ENCODE results near the gene NKAIN1. TPM values are rescaled to one million over a fixed set of nuclear protein-coding genes. Genes with fewer than 3 reads are reported as not detected.

The NKAIN1 gene
- total RNA-seq, 2 donors from 2014 or later = not detected

DNA sequence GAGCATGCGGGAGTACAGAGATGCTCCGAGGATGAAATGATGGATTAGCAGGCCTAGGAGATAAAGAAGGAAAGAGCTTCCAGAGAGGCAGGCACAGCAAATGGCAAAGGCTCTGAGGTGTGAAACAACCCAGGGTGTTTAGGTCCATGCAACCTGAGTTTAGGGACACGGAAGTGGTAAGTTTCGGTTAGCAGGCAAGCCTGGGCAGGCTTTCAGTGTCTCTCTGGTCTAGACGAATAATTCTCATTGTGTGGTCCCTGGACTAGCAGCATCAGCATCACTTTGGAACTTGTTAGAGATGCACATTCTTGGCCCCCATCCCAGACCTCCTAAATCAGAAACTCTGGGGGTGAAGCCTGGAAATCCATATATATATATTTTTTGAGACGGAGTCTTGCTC is 18.6 kb downstream of the NKAIN1 start:
- Histone ChIP-seq H3K27me3 (no peaks in the 10 kb centered on the region), H3K4me3 (no peak overlapping the region), H3K36me3 (no peaks in the 10 kb centered on the region), H3K9me3 (no peaks in the 10 kb centered on the region), H3K4me1 (peaks cover 0 to 4% of the 10 kb centered on the region in 2 donors), H3K27ac (no peak overlapping the region)
- DNase-seq (ENCODE audit: low spot score) = no peak
- TF ChIP-seq, protein P1, sequence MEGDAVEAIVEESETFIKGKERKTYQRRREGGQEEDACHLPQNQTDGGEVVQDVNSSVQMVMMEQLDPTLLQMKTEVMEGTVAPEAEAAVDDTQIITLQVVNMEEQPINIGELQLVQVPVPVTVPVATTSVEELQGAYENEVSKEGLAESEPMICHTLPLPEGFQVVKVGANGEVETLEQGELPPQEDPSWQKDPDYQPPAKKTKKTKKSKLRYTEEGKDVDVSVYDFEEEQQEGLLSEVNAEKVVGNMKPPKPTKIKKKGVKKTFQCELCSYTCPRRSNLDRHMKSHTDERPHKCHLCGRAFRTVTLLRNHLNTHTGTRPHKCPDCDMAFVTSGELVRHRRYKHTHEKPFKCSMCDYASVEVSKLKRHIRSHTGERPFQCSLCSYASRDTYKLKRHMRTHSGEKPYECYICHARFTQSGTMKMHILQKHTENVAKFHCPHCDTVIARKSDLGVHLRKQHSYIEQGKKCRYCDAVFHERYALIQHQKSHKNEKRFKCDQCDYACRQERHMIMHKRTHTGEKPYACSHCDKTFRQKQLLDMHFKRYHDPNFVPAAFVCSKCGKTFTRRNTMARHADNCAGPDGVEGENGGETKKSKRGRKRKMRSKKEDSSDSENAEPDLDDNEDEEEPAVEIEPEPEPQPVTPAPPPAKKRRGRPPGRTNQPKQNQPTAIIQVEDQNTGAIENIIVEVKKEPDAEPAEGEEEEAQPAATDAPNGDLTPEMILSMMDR (IDR thresholded peaks at IDR 0.05) = no peak

GRCh38 chr1:31219489-31219888 is 20.2 kb downstream of the NKAIN1 start:
- H3K36me3 ChIP-seq = no peaks in the 10 kb centered on the region
- peaks cover 0 to 8% of the 10 kb centered on the region in 2 donors for H3K4me1 ChIP-seq
- TF ChIP-seq, protein P1 (IDR thresholded peaks at IDR 0.05) = no peak
- H3K27me3 ChIP-seq = no peaks in the 10 kb centered on the region
- H3K9me3 ChIP-seq = no peaks in the 10 kb centered on the region
- H3K4me3 ChIP-seq = no peak overlapping the region
- H3K27ac ChIP-seq = no peak overlapping the region
- DNase-seq (ENCODE audit: low spot score) = no peak

DNA sequence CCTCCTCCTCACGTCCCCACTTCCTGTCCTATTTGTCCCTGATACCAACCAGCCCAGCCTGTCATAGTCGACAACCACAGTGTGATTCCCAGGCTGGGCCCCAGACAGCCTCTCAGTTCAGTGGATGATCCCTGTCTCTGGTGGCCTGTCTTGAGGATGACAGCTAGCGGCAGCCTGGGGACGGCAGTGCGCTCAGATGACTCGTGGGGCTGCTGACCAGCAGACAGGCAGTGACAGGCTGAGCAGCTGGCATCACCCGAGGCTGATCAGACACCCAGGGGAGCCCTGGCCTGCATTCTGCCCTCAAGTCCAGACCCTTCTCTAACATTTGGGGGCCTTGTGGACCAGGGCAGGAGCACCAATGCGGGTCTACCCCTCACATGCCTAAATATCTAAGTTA is 21.0 kb downstream of the NKAIN1 start:
- Histone ChIP-seq H3K4me1 (peaks cover 0 to 8% of the 10 kb centered on the region in 2 donors), H3K9me3 (no peaks in the 10 kb centered on the region), H3K4me3 (no peak overlapping the region), H3K27me3 (no peaks in the 10 kb centered on the region), H3K27ac (no peak overlapping the region), H3K36me3 (no peaks in the 10 kb centered on the region)
- TF ChIP-seq, protein P1 (IDR thresholded peaks at IDR 0.05) = no peak
- no peak for DNase-seq (ENCODE audit: low spot score)

DNA sequence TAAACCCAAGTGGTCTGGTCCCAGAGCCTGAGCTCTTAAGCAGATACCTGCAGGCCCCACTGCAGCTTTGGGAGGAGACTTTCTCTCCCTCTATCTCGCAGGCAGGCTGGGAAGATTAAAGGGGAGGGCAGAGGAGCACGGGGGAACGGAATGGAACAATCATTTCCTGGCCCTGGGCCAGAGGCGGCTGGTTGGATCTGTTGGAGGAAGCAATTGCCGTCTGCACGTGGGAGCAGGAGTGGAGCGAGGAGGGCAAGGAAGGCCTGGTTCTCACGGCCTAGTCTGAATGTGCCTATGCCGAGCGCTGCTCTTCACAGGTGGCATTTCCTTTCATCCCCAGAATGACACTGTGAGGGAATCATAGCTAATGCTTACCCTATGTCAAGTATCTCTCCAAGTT is 23.7 kb downstream of the NKAIN1 start:
- TF ChIP-seq, protein P1 (IDR thresholded peaks at IDR 0.05) = no peak
- H3K4me3 ChIP-seq = no peak overlapping the region
- H3K9me3 ChIP-seq = no peaks in the 10 kb centered on the region
- no peak for DNase-seq (ENCODE audit: low spot score)
- H3K36me3 ChIP-seq = no peaks in the 10 kb centered on the region
- no peak overlapping the region for H3K27ac ChIP-seq
- no peaks in the 10 kb centered on the region for H3K27me3 ChIP-seq
- H3K4me1 ChIP-seq = peaks cover 0 to 8% of the 10 kb centered on the region in 2 donors

- Histone ChIP-seq H3K27ac (no peak overlapping the region), H3K36me3 (no peaks in the 10 kb centered on the region), H3K4me3 (no peak overlapping the region), H3K9me3 (no peaks in the 10 kb centered on the region), H3K4me1 (peaks cover 0 to 8% of the 10 kb centered on the region in 2 donors), H3K27me3 (no peaks in the 10 kb centered on the region)
- DNase-seq (ENCODE audit: low spot score) = no peak
- TF ChIP-seq, protein P1 (IDR thresholded peaks at IDR 0.05) = no peak
Measured at GRCh38 chr1:31215065-31215570, 24.6 kb downstream of the NKAIN1 start.
